Ovary (tissue), 9 donors: ENCODE measurements around the gene SULT6B1. TPM values are rescaled to one million over a fixed set of nuclear protein-coding genes. Genes with fewer than 3 reads are reported as not detected.
"Not testable (repeated sequence)": the region's sequence is repeated elsewhere in the genome, so short reads cannot be mapped to it uniquely, and the experiment has no call there.

ENCODE experiments used
- DNase-seq, 5 donors: peaks; one replicate each; pipeline ENCODE4 v3.0.0-alpha.2; 2019 to 2020
- H3K27ac ChIP-seq, 2 donors: fragments of 200-600 bp; one replicate each; pipeline versions ENCODE4 v1.5.1 to v1.8.0; 2019 to 2022
- H3K27me3 ChIP-seq: fragments of 200-600 bp; one replicate; pipeline ENCODE4 v1.8.0; 2022
- H3K36me3 ChIP-seq: fragments of 200-600 bp; sonication (generic); one replicate; pipeline ENCODE4 v1.5.1; 2019
- H3K4me1 ChIP-seq: one replicate; pipeline ENCODE4 v1.8.1; 2013; ENCODE audit warnings: mild to moderate bottlenecking, moderate library complexity; ENCODE audit not compliant: insufficient read depth
- H3K4me3 ChIP-seq: fragments of 200-600 bp; sonication (generic); one replicate; pipeline ENCODE4 v1.5.1; 2017
- H3K9me3 ChIP-seq, 2 donors: fragments of 200-600 bp in 1 of 2; sonication (generic) in 1 of 2; one replicate each; pipeline versions ENCODE4 v1.5.1 to v1.8.1; 2013 to 2019; ENCODE audit warnings: mild to moderate bottlenecking in 1 of 2, moderate library complexity in 1 of 2
- CTCF ChIP-seq, 3 donors: fragments of 450-650 bp in 2 of 3; fragments of 200-600 bp in 1 of 3; IDR thresholded peaks; one replicate each; pipeline versions ENCODE4 v1.5.1 to v1.8.0; 2016 to 2022; ENCODE audit warnings: antibody characterized with exemption in 3 of 3, mild to moderate bottlenecking in 1 of 3
- EP300 ChIP-seq: sonication (generic); formaldehyde crosslinking; IDR thresholded peaks from one replicate; pipeline ENCODE4 v1.6.1; 2017; ENCODE audit warnings: antibody characterized with exemption
- POLR2A ChIP-seq: fragments of 450-650 bp; IDR thresholded peaks from one replicate; pipeline ENCODE4 v1.6.1; 2017; ENCODE audit warnings: antibody characterized with exemption, mild to moderate bottlenecking, moderate library complexity
- WGBS, 3 donors: extraction: QIAGEN DNeasy Blood & Tissue Kit in 1 of 3; methylation state at CpG; one replicate each; pipeline versions ENCODE4 v1.1.5 to v1.1.7; 2013 to 2017; 5-methylcytosine and 5-hydroxymethylcytosine counted together
- intact Hi-C, 4 donors: fragments of 100-400 bp; cut with DNase I; formaldehyde crosslinking; loops; one replicate each; pipeline versions ENCODE4 v1.11.0 to v1.15.1; 2022 to 2023
- polyA plus RNA-seq, 2 donors: library from polyadenylated mRNA; stranded (reverse); fragments of 200-250 nt in 1 of 2; fragments of 350-450 nt in 1 of 2; fragmentation: Illumina TruSeq in 1 of 2; extraction: RNeasy Lipid Tissue Mini Kit (QIAGEN cat#74804) in 1 of 2; gene quantifications; one replicate each; pipeline ENCODE4 v1.2.3, GENCODE V29; 2013 to 2014
- total RNA-seq, 7 donors: library from RNA; depleted of rRNA in 2 of 7; stranded (reverse); fragments of >200 nt in 2 of 7; fragmentation: NEBNext Ultra II Directional in 3 of 7; extraction: Animal tissue kit (Norgen Biotek cat#: 25700) in 3 of 7; gene quantifications; one replicate each; pipeline versions ENCODE4 v1.1.0 to v1.2.4, GENCODE V29; 2016 to 2023
- donor health status: DM: no; HTN: no; CAD: no; lungs with moderate emphysema.
- donor health status: DM: no; HTN: no; CAD: no.
- donor health status: Bipolar disorder and iron deficiency.
- donor health status: DM: yes; HTN: yes; CAD: no.
- donor health status: DM: no; HTN: no; CAD: no.
- donor health status: DM: yes; HTN: yes; CAD: no.

Gene SULT6B1
- total and polyA plus RNA-seq, 9 donors, result not detected

GRCh38 chr2:37228788-37229187 is 40.3 kb upstream of the SULT6B1 start:
- 95 to 96% (median 95%) methylated on average over 3 of the region's 3 CpGs for WGBS, 3 donors
- H3K36me3 ChIP-seq, result no peaks in the 10 kb centered on the region
- H3K27me3 ChIP-seq, result no peaks in the 10 kb centered on the region
- H3K9me3 ChIP-seq, result no peaks in the 10 kb centered on the region
- intact Hi-C loops, result no loop called here
- no peak for DNase-seq
- no peak overlapping the region for H3K27ac ChIP-seq
- H3K4me1 ChIP-seq, result peaks cover 18% of the 10 kb centered on the region
- H3K4me3 ChIP-seq, result no peak overlapping the region
- no peak for TF ChIP-seq POLR2A
- TF ChIP-seq EP300, result no peak
- no peak for TF ChIP-seq CTCF (IDR thresholded peaks at IDR 0.05)

- no peak overlapping the region for H3K4me3 ChIP-seq
- no peaks in the 10 kb centered on the region for H3K27me3 ChIP-seq
- WGBS, 3 donors, result 95 to 97% (median 95%) methylated on average over 4 of the region's 4 CpGs
- no peak overlapping the region for H3K27ac ChIP-seq
- DNase-seq, result no peak
- no peaks in the 10 kb centered on the region for H3K36me3 ChIP-seq
- no peaks in the 10 kb centered on the region for H3K9me3 ChIP-seq
- intact Hi-C loops, result no loop called here
- peaks cover 10% of the 10 kb centered on the region for H3K4me1 ChIP-seq
- no peak for TF ChIP-seq CTCF (IDR thresholded peaks at IDR 0.05)
- TF ChIP-seq EP300, result no peak
- TF ChIP-seq POLR2A, result no peak
These were observed 38.4 kb upstream of the SULT6B1 start for GRCh38 chr2:37226863-37227262.

GRCh38 chr2:37225129-37225528 is 36.7 kb upstream of the SULT6B1 start:
- DNase-seq, H3K9me3 ChIP-seq, H3K4me1 ChIP-seq, intact Hi-C loops, H3K27ac ChIP-seq, H3K36me3 ChIP-seq, H3K4me3 ChIP-seq, H3K27me3 ChIP-seq: not testable (repeated sequence)
- WGBS, 3 donors, result 75 to 100% methylated on average over 1 of the region's 2 CpGs; no CpG with 5 or more reads in 1 of the 3 donors

- no peak for DNase-seq
- Histone ChIP-seq H3K4me3 (no peak overlapping the region), H3K4me1 (peaks cover 5% of the 10 kb centered on the region), H3K27me3 (no peaks in the 10 kb centered on the region), H3K36me3 (no peaks in the 10 kb centered on the region), H3K9me3 (no peaks in the 10 kb centered on the region), H3K27ac (no peak overlapping the region)
- TF ChIP-seq POLR2A (no peak), EP300 (no peak), CTCF (IDR thresholded peaks at IDR 0.05) (no peak)
- WGBS, 3 donors, result 91 to 98% (median 94%) methylated on average over 1 of the region's 1 CpG
- intact Hi-C loops, result no loop called here
These were observed 35.6 kb upstream of the SULT6B1 start for GRCh38 chr2:37224063-37224462.

- intact Hi-C loops, result no loop called here
- 82 to 90% (median 89%) methylated on average over 4 of the region's 4 CpGs for WGBS, 3 donors
These were observed 34.7 kb upstream of the SULT6B1 start for GRCh38 chr2:37223131-37223530.

More at GRCh38 chr2:37223131-37223530, 34.7 kb upstream of the SULT6B1 start:
- no peaks in the 10 kb centered on the region for H3K9me3 ChIP-seq
- peaks cover 5% of the 10 kb centered on the region for H3K4me1 ChIP-seq
- H3K4me3 ChIP-seq, result no peak overlapping the region
- no peaks in the 10 kb centered on the region for H3K27me3 ChIP-seq
- no peak overlapping the region for H3K27ac ChIP-seq
- H3K36me3 ChIP-seq, result no peaks in the 10 kb centered on the region
- TF ChIP-seq POLR2A, result no peak
- TF ChIP-seq CTCF (IDR thresholded peaks at IDR 0.05), result no peak
- TF ChIP-seq EP300, result no peak
- DNase-seq, result no peak
